OCI-LY1 (cell line): Measurements from ENCODE around the gene MEIS1.

Experiments
- H2AFZ ChIP-seq: fragments of 200-600 bp; sonication (generic), shearing (Covaris generic); 2 replicates; pipeline ENCODE4 v1.6.0; 2014; ENCODE audit warnings: antibody characterized with exemption, mild to moderate bottlenecking, low read length
- H3F3A ChIP-seq: fragments of 200-600 bp; sonication (generic), shearing (Covaris generic); 2 replicates; pipeline ENCODE4 v1.6.0; 2014; ENCODE audit warnings: mild to moderate bottlenecking, antibody characterized with exemption, low read length, moderate library complexity; ENCODE audit not compliant: insufficient read depth
- H3K27ac ChIP-seq: fragments of 200-600 bp; sonication (generic); 2 replicates; pipeline ENCODE4 v1.5.1; 2014; ENCODE audit warnings: low read length, mixed run types, mild to moderate bottlenecking, low read depth; ENCODE audit not compliant: poor library complexity, severe bottlenecking
- H3K27me3 ChIP-seq: fragments of 200-600 bp; sonication (generic); 2 replicates; pipeline ENCODE4 v1.6.0; 2014; ENCODE audit warnings: antibody characterized with exemption, mild to moderate bottlenecking, low read length, moderate library complexity; ENCODE audit not compliant: insufficient read depth
- H3K36me3 ChIP-seq: fragments of 200-600 bp; sonication (generic); 2 replicates; pipeline ENCODE4 v1.6.1; 2014; ENCODE audit warnings: mild to moderate bottlenecking, antibody characterized with exemption, low read length, moderate library complexity, mixed read lengths; ENCODE audit not compliant: insufficient read depth
- H3K4me1 ChIP-seq: fragments of 200-600 bp; sonication (generic); 2 replicates; pipeline ENCODE4 v1.5.1; 2014; ENCODE audit warnings: mild to moderate bottlenecking, low read length, moderate library complexity; ENCODE audit not compliant: insufficient read depth, severe bottlenecking
- H3K4me2 ChIP-seq: fragments of 200-600 bp; sonication (generic), shearing (Covaris generic); 2 replicates; pipeline ENCODE4 v1.6.1; 2014; ENCODE audit warnings: low read length
- H3K4me3 ChIP-seq: fragments of 200-600 bp; sonication (generic); 2 replicates; pipeline ENCODE4 v1.5.1; 2014; ENCODE audit warnings: low read length, low read depth, mild to moderate bottlenecking, mixed read lengths; ENCODE audit not compliant: poor library complexity, severe bottlenecking
- H3K79me2 ChIP-seq: fragments of 200-600 bp; shearing (Covaris generic); 2 replicates; pipeline ENCODE4 v1.6.1; 2016; ENCODE audit warnings: mixed run types, low read length, mixed read lengths; ENCODE audit not compliant: insufficient read depth
- H3K9ac ChIP-seq: fragments of 200-600 bp; sonication (generic), shearing (Covaris generic); 2 replicates; pipeline ENCODE4 v1.6.1; 2014; ENCODE audit warnings: mild to moderate bottlenecking, low read length, mixed read lengths
- H3K9me2 ChIP-seq: fragments of 200-600 bp; sonication (generic), shearing (Covaris generic); 2 replicates; pipeline ENCODE4 v1.6.1; 2014; ENCODE audit warnings: low read depth, mild to moderate bottlenecking, low read length, mixed read lengths
- H3K9me3 ChIP-seq: fragments of 200-600 bp; shearing (Covaris generic); 2 replicates; pipeline ENCODE4 v1.6.1; 2014; ENCODE audit warnings: low read length, mixed read lengths
- H4K20me1 ChIP-seq: fragments of 200-600 bp; sonication (generic), shearing (Covaris generic); 2 replicates; pipeline ENCODE4 v1.6.0; 2016; ENCODE audit warnings: mild to moderate bottlenecking, low read length; ENCODE audit not compliant: insufficient read depth
- CTCF ChIP-seq: fragments of 200-600 bp; sonication (generic), shearing (Covaris generic); IDR thresholded peaks from 2 replicates; pipeline ENCODE4 v1.5.1; 2017; ENCODE audit warnings: mild to moderate bottlenecking, antibody characterized with exemption, low read length, moderate library complexity, mixed read lengths
- EZH2 ChIP-seq: fragments of 200-600 bp; sonication (generic), shearing (Covaris generic); IDR thresholded peaks from 2 replicates; pipeline ENCODE4 v1.8.0; 2017; ENCODE audit warnings: borderline replicate concordance, mixed run types, mild to moderate bottlenecking, antibody characterized with exemption, low read length, moderate library complexity, mixed read lengths

MEIS1 gene

GRCh38 chr2:66433945-66434678 is 813 bp upstream of the MEIS1 start:
- Histone ChIP-seq H3K36me3 (no peaks in the 10 kb centered on the region), H2AFZ (no peak overlapping the region), H3K79me2 (no peaks in the 10 kb centered on the region), H3K9ac (no peak overlapping the region), H3F3A (no peaks in the 10 kb centered on the region), H3K4me3 (no peak overlapping the region), H3K27ac (no peak overlapping the region), H3K27me3 (0 out of 2 replicates have a peak, but pooled peaks cover 6% of the 10 kb centered on the region), H4K20me1 (no peaks in the 10 kb centered on the region), H3K4me2 (no peak overlapping the region), H3K4me1 (no peaks in the 10 kb centered on the region), H3K9me3 (no peaks in the 10 kb centered on the region), H3K9me2 (no peaks in the 10 kb centered on the region)
- TF ChIP-seq EZH2: no peak
- TF ChIP-seq CTCF: no peak

GRCh38 chr2:66435549-66435875 is 587 bp downstream of the MEIS1 start:
- Histone ChIP-seq H3K79me2 (no peaks in the 10 kb centered on the region), H3K4me3 (no peak overlapping the region), H4K20me1 (no peaks in the 10 kb centered on the region), H3K4me1 (no peaks in the 10 kb centered on the region), H3K27me3 (0 out of 2 replicates have a peak, but pooled peaks cover 6% of the 10 kb centered on the region), H3K9ac (no peak overlapping the region), H3K27ac (no peak overlapping the region), H3F3A (no peaks in the 10 kb centered on the region), H3K9me2 (no peaks in the 10 kb centered on the region), H3K36me3 (no peaks in the 10 kb centered on the region), H3K4me2 (no peak overlapping the region), H2AFZ (no peak overlapping the region), H3K9me3 (no peaks in the 10 kb centered on the region)
- TF ChIP-seq EZH2 (no peak), CTCF (no peak)

- Histone ChIP-seq H3K4me1 (no peaks in the 10 kb centered on the region), H3K9me2 (no peaks in the 10 kb centered on the region), H3K27ac (no peak overlapping the region), H3K9ac (no peak overlapping the region), H4K20me1 (no peaks in the 10 kb centered on the region), H3K4me2 (no peak overlapping the region), H3F3A (no peaks in the 10 kb centered on the region), H3K4me3 (no peak overlapping the region), H2AFZ (no peak overlapping the region), H3K27me3 (0 out of 2 replicates have a peak, but pooled peaks cover 6% of the 10 kb centered on the region), H3K36me3 (no peaks in the 10 kb centered on the region), H3K79me2 (no peaks in the 10 kb centered on the region), H3K9me3 (no peaks in the 10 kb centered on the region)
- no peak for TF ChIP-seq CTCF
- no peak for TF ChIP-seq EZH2
Observed at GRCh38 chr2:66435963-66436362, 1.0 kb downstream of the MEIS1 start.
